ENCODE data around the gene COX4I1.

COX4I1 gene

GRCh38 chr16:85799497-85800320 is at the start of gene COX4I1, which contains the start of gene EMC8:
Gene COX4I1, plus strand, starts transcription at chr16:85799695. Its CDS starts 1,511 bp downstream, at chr16:85801206.
Gene EMC8, minus strand, starts transcription at chr16:85799544. Its CDS starts 249 bp downstream, at chr16:85799295.
- DNase-seq = peak; percentile 93

DNA sequence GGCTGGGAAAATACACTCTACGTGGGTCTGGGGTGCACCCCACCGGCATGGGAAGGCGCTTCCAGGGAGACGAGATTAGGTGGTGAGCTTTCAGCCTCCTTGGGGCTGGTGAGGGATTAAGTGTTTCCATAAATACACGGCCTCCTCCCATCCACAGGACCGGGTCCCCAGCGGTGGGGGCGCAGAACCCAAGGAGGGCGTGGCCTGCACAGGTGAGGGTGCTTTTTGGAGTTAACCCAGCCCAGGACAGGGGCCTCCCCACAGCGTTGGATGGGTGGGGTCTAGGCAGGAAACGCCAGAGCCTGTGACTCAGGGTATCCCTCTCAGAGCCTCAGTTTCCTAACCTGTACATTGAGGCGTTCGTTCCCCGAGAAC is 49.7 kb upstream of the COX4I1 start:
- DNase-seq = no peak

GRCh38 chr16:85750146-85750826 is 49.2 kb upstream of the COX4I1 start:
- DNase-seq = no peak

DNA sequence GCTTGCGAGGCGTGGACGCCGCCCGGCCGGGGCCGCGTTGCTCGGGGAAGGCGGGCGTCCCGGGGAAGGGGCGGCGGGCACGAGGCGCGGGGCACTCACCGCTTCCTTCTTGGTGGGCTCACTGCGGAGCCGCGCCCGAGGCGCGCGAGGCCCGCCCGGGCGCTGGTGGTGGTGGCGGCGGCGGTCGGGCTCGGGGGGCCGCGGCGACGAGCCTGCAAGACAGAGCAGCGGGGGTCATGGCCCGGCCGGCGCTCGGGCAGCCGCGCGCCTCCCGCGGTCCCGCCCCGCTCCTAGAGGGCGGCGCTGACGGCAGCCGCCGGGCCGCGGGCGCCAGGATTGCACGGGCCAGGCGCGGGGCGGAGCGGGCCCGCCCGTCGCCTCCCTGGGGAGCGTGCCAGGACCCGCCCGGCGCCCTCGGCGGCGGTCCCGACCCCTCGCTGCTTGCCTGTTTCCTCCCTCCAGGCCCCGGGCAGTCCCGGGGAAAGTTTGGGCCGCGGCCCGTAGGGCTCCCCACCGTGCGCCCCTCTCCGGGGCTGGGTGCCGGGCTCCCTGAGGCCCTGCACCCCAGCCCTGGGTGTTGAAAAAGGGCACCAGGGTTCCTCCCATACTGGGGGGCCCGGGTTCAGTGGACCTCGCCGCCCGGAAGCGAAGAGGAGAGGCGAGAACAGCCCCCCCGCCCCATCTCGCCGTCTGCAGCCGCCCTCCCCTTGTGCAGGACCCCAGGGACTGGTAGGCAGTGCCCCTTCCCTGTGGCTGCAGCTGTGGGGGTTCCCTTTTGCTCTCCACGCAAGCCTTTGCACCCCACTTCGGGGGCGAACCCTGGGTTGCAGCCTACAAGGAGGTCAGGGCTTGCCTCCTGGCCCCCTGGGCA is 48.4 kb upstream of the COX4I1 start, which contains the start of gene C16orf74:
C16orf74 (minus strand) TSS at position 270 of the 871 bp plus-strand sequence. CDS start 15,879 bp downstream, outside the sequence.
- DNase-seq = no peak

GRCh38 chr16:85751698-85752501 is 47.6 kb upstream of the COX4I1 start:
- no peak for DNase-seq

GRCh38 chr16:85752511-85753420 is 46.7 kb upstream of the COX4I1 start:
- no peak for DNase-seq

GRCh38 chr16:85753559-85753958 is 45.9 kb upstream of the COX4I1 start:
- no peak for DNase-seq

DNA sequence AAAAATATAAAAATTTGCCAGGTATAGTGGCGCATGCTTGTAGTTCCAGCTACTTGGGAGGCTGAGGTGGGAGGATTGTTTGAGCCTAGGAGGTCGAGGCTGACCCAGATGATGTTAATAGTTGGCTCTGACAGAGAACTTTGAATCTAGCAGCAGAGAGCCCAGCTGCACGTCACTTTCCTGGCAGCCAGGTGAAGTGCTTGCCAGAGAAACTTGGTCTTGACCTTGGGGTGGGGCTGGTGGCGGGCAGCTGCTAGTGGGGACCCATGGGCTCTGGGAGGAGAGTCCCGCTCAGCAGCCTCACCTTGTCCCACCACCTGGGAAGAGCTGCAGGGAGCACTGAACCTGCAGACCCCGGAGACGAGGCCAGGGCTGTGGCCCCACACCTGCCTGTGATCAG is 45.5 kb upstream of the COX4I1 start:
- DNase-seq = no peak

DNA sequence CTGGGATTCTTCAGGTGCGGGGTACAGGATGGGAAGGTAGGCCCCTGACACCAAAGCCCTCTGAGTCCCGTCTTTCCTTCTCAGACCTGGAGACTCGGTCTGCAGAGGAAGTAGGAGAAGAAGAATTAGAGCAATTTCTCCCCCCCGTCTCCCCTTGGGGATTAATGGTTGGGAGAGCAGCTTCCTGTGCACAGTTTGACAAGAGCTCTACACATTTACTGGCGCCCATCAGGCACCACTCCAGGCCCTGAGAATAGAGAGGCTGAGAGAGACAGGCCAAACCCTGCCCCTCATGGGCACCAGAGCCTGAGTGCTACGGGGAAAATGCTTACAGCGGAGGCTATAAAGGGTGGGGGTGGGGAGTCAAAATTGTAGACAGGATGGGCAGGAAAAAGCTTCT is 45.1 kb upstream of the COX4I1 start:
- DNase-seq = no peak

- DNase-seq = no peak
Observed at GRCh38 chr16:85755929-85756768, 43.3 kb upstream of the COX4I1 start.

DNA sequence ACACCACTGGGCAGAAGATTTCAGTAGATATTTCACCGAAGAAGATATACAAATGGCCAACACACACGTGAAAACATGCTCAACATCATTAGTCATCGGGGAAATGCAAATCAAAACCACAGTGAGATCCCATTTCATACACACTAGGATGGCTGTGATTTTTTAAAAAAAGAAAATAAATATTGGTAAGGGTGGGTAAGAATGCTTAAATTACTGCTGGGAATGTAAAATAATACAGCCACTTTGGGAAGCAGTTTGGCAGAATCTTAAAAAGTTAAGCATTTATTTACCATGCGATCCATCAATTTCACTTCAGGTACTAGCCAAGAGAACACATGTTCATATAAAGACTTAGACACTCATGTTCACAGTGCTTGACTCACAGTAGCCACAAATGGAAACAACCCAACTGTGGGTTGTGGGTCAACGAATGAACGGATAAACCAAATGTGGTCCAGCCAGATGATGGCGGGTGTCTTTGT is 42.1 kb upstream of the COX4I1 start:
- DNase-seq = no peak

- no peak for DNase-seq
Observed at GRCh38 chr16:85759136-85759535, 40.4 kb upstream of the COX4I1 start.

- peak; percentile 24 for DNase-seq
Observed at GRCh38 chr16:85759631-85760419, 39.7 kb upstream of the COX4I1 start.

DNA sequence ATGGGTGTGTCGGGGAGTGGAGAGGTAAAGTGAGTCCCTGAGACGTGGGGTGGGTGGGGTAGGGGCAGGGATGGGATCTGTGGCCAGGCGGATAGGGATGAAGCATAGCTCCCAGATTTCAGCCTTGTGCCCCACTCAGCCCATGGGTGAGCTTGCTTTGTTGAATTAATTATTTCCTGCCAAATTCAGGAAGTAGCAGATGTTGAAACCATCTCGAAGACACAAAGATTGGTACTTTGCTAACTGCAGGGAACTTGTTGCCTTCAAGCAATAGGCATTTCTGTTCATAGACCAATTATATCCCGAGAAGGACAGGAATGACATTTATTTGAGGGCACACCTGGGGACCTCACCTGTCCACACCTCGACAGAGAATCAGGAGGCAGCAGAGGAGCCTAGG is 37.6 kb upstream of the COX4I1 start:
- DNase-seq = no peak

GRCh38 chr16:85762970-85763369 is 36.5 kb upstream of the COX4I1 start:
- DNase-seq = no peak

- DNase-seq = no peak
Observed at GRCh38 chr16:85763616-85764015, 35.9 kb upstream of the COX4I1 start.

DNA sequence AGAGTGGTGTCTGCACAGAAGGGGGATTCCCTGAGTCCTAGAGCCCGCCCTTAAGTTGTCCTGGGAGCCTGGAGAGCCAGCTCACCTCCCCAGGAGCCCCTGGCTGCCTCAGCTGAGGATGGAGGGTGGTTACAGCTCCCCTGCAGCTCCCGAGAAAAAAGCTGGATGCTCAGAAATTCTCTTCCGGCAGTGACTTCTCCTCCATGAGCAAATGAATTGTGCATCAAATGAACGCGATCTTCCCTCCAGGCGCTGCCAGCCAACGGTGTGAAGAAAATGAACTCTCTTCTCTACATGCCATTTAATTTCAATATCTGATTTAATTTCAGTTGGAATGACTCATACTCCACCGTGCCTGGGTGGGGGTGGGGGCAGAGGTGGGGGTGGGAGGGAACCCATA is 34.3 kb upstream of the COX4I1 start:
- DNase-seq = no peak

- DNase-seq = no peak
Observed at GRCh38 chr16:85765767-85766166, 33.7 kb upstream of the COX4I1 start.

GRCh38 chr16:85767531-85767930 is 32.0 kb upstream of the COX4I1 start:
- no peak for DNase-seq
